HG02973 (cell line): ENCODE measurements around the gene CRTC1.

Source experiments
- ATAC-seq: cut with Tn5 transposase; IDR thresholded peaks from one replicate; pipeline ENCODE4 v1.9.1; 2021; ENCODE audit warnings: moderate library complexity; ENCODE audit not compliant: unreplicated experiment

CRTC1 gene

GRCh38 chr19:18683109-18683957 lies at the start of gene CRTC1:
Gene CRTC1, plus strand, starts transcription at chr19:18683680. Its CDS starts 23 bp downstream, at chr19:18683703.
- ATAC-seq, result peak; percentile 58

GRCh38 chr19:18634612-18635297 lies 48.7 kb upstream of the CRTC1 start:
- ATAC-seq, result no peak

GRCh38 chr19:18635831-18636182 lies 47.7 kb upstream of the CRTC1 start:
- ATAC-seq, result no peak

GRCh38 chr19:18636183-18636968 lies 47.1 kb upstream of the CRTC1 start:
- ATAC-seq, result peak; percentile 75

- no peak for ATAC-seq
Measured at GRCh38 chr19:18636969-18637629, 46.4 kb upstream of the CRTC1 start, which contains the start of gene KLHL26. Gene KLHL26, plus strand, starts transcription at chr19:18637028. Its CDS starts 27 bp downstream, at chr19:18637055.

- ATAC-seq, result no peak
Measured at GRCh38 chr19:18637673-18638630, 45.5 kb upstream of the CRTC1 start.

GRCh38 chr19:18639706-18640243 lies 43.7 kb upstream of the CRTC1 start:
- no peak for ATAC-seq

- ATAC-seq, result no peak
Measured at GRCh38 chr19:18644196-18645034, 39.1 kb upstream of the CRTC1 start.

GRCh38 chr19:18645035-18645511 lies 38.4 kb upstream of the CRTC1 start:
- no peak for ATAC-seq

GRCh38 chr19:18646535-18647370 lies 36.7 kb upstream of the CRTC1 start:
- no peak for ATAC-seq

- no peak for ATAC-seq
Measured at GRCh38 chr19:18647371-18647767, 36.1 kb upstream of the CRTC1 start.

GRCh38 chr19:18647807-18648206 lies 35.7 kb upstream of the CRTC1 start:
- no peak for ATAC-seq

- no peak for ATAC-seq
Measured at GRCh38 chr19:18648973-18649315, 34.5 kb upstream of the CRTC1 start.

- no peak for ATAC-seq
Measured at GRCh38 chr19:18649371-18650020, 34.0 kb upstream of the CRTC1 start.

- no peak for ATAC-seq
Measured at GRCh38 chr19:18650021-18650390, 33.5 kb upstream of the CRTC1 start.

GRCh38 chr19:18650468-18651041 lies 32.9 kb upstream of the CRTC1 start:
- ATAC-seq, result no peak

GRCh38 chr19:18651300-18651699 lies 32.2 kb upstream of the CRTC1 start:
- ATAC-seq, result no peak
